ES-I3 (cell line): ENCODE measurements around the gene ASB3.

Source experiments
- H3K36me3 ChIP-seq: 2 replicates; pipeline ENCODE4 v1.6.1; 2013; ENCODE audit warnings: mild to moderate bottlenecking, low read length, control low read depth, moderate library complexity; ENCODE audit not compliant: insufficient read depth
- H3K4me1 ChIP-seq: 2 replicates; pipeline ENCODE4 v1.6.1; 2013; ENCODE audit warnings: mild to moderate bottlenecking, control low read depth, low read length; ENCODE audit not compliant: insufficient read depth
- H3K9ac ChIP-seq: 2 replicates; pipeline ENCODE4 v1.6.1; 2013; ENCODE audit warnings: low read depth, mild to moderate bottlenecking, low read length, moderate library complexity
- H3K9me3 ChIP-seq: 2 replicates; pipeline ENCODE4 v1.6.1; 2013; ENCODE audit warnings: mild to moderate bottlenecking, low read length, moderate library complexity; ENCODE audit not compliant: control insufficient read depth, insufficient read depth

The ASB3 gene

DNA sequence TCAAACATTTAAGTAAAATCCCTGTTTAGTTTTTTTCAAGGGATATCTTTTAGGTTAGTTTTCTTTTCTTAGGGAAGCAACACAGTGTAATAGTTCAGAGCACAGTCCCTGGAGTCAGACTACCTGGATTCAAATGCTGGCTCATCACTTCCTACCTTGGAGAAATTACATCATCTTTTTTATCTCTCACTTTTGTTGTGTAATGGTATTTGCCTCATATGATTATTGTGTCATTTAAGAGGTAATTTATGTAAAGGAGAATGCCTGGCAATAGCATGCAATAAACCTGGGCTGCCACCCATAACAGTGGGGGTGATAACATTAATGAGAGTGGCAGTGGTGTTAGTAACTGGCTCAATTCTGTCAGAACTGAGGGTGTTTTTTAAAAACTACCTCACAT lies 26.4 kb upstream of the ASB3 start:
- Histone ChIP-seq H3K9me3 (no peaks in the 10 kb centered on the region), H3K9ac (no peak overlapping the region), H3K4me1 (no peaks in the 10 kb centered on the region), H3K36me3 (peaks cover 4% of the 10 kb centered on the region)

DNA sequence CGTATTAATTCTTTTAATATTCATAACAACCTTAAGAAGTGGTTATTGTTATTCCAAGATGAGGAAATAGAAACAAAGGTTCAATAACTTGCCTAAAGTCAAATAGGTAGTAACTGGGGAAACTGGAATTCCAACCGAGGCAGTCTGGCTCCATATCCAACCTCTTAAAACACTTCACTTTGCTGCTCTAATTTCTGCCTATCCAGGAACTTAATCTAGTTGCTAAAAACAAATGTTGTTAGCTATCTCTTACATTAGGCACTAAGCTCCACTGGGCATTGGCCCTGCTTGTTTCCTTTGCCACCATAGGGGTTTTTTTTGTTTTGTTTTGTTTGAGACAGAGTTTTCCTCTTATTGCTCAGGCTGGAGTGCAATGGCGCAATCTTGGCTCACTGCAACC lies 24.8 kb upstream of the ASB3 start:
- Histone ChIP-seq H3K4me1 (no peaks in the 10 kb centered on the region), H3K36me3 (peaks cover 5% of the 10 kb centered on the region)

DNA sequence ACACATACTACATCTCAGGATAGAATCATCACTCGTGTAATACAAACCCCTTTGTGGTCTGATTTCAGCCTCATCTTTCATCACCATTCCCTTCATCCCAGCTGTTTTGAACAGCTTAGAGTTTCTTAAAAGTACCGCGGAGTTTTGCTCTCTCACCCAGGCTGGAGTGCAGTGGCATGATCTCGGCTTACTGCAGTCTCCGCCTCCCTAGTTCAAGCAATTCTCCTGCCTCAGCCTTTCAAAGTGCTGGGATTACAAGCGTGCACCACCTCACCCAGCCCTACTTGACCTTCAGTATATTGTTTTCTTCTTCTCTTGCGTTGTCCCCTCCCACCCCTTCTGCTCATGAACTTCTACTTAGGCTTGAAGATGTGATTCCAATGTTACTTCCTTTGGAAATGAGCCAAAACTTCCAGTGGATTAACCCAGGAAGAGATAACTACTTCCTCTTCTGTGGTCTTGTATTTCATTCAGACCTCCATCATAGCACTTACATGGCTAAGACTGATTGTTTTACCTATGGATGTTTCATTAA lies 15.9 kb upstream of the ASB3 start:
- Histone ChIP-seq H3K9ac (no peak overlapping the region), H3K36me3 (peaks cover 2% of the 10 kb centered on the region), H3K4me1 (no peaks in the 10 kb centered on the region), H3K9me3 (no peaks in the 10 kb centered on the region)

More for the DNA sequence above, 24.8 kb upstream of the ASB3 start:
- Histone ChIP-seq H3K9me3 (no peaks in the 10 kb centered on the region), H3K9ac (no peak overlapping the region)

DNA sequence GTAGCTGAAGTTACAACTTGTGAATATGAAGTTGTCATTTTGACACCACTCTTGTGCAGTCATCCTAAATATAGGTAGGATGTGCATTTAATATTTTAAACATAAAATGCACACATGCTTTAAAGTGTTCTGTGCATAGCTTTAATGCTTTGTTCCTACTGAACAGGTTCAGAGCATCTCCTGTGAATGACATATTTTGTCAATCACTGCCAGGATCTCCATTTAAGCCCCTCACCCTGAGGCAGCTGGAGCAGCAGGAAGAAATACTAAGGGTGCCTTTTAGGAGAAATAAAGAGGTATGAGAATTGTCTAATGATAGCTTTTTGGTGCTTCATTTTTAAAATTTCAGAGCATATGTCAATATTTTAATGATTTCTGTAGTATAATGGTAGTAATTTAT lies 14.8 kb upstream of the ASB3 start:
- Histone ChIP-seq H3K36me3 (peaks cover 2% of the 10 kb centered on the region), H3K9me3 (no peaks in the 10 kb centered on the region), H3K9ac (no peak overlapping the region), H3K4me1 (no peaks in the 10 kb centered on the region)

DNA sequence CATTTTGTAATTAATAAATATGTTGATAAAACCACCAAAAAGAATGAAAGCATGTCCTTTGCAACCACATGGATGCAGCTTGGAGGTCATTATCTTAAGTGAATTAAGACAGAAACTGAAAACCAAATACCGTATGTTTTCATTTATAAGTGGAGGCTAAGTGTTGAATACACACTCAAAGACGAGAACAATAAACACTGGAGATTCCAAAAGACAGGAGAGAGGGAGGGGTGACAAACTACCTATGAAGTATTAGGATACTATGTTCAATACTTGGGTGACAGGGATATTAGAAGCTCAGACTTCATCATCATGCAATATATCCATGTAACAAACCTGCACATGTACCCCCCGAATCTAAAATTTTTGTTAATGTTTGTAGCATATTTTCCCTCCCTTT lies 7.1 kb upstream of the ASB3 start:
- H3K9me3 ChIP-seq: no peaks in the 10 kb centered on the region
- no peaks in the 10 kb centered on the region for H3K36me3 ChIP-seq
- H3K4me1 ChIP-seq: no peaks in the 10 kb centered on the region
- no peak overlapping the region for H3K9ac ChIP-seq

DNA sequence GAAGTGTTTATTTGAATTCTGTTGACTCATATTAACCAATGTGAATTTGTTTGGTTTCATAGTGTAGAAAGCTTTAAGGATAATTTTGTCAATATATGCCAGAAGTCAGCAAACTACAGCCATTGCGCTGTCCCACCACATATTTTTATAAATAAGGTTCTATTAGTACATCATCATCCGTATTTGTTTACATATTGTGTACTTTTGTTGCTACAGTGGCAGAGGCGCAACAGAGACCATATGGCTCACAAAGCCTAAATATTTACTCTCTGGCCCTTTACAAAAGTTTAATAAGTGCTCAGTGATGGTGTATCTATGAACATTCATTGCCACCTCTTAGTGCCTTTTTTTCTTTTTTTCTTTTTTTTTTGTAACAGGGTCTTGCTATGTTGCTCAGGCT lies 6.5 kb upstream of the ASB3 start:
- no peaks in the 10 kb centered on the region for H3K36me3 ChIP-seq
- H3K9me3 ChIP-seq: no peaks in the 10 kb centered on the region
- no peaks in the 10 kb centered on the region for H3K4me1 ChIP-seq
- H3K9ac ChIP-seq: no peak overlapping the region

DNA sequence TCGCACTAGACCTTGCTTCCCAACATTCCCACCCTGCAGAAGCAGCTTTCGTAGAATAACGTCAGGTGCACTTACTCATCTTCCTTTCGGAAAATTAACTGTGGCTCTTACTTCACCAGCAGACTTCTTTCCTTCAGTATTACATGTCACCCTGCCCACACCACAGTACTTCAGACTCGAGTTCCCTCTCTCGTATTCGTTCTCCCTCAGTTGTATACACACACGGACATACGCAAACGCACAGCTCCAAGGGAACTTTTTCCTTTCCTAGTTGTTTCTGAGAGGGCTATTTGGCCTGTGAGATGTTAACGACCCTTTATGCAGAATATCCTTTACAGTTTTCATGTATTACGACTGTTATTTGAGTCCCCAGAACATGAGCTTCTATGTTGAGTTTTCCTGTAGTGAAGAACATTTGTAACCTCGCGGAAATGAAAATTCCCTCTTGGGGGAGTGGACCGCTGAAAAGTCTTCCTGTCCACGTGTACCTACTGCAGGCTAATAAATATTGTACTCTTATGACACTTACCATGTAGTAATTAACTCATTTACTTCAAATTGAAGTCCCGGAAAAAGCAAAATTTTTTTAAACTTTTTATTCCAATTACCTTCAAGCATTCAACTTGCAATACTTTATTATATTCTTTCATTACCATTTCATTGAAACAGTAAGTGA lies 999 bp upstream of the ASB3 start:
- Histone ChIP-seq H3K36me3 (no peaks in the 10 kb centered on the region), H3K9ac (peak overlapping the region; percentile 99), H3K4me1 (peaks cover 12% of the 10 kb centered on the region), H3K9me3 (no peaks in the 10 kb centered on the region)

DNA sequence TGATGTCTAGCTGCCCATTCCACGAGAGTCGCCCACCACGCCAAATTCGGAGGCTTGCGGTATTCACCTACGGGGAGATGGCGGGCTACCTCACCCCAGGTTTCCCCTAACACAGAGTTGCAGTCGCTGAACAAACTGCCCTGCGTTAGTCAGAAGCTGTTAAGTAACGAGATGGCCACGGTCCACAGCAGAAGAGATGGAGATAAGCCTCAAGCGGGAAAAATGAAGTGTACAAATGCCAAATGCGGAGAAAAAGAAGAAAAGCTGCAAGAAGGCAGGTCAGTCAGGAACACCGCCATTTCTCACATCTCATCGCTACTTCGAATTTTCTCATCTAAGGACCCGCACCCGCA lies 425 bp downstream of the ASB3 start:
- H3K9ac ChIP-seq: peak overlapping the region; percentile 99
- H3K36me3 ChIP-seq: no peaks in the 10 kb centered on the region
- no peaks in the 10 kb centered on the region for H3K9me3 ChIP-seq
- H3K4me1 ChIP-seq: peaks cover 18% of the 10 kb centered on the region

DNA sequence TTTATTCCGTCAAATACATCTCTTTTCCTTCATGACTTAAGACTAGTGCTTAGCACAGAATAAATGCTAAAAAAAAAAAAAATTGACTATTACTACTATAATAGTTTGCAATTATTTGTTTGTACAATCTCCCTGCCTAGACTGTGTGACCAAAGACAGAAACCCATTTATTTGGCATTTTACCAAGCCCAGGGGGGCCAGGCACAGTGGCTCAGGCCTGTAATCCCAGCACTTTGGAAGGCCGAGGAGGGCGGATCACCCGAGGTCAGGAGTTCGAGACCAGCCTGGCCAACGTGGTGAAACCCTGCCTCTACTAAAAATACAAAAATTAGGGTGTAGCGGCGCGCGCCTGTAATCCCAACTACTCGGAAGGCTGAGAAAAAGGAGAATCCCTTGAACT lies 1.4 kb downstream of the ASB3 start:
- Histone ChIP-seq H3K9me3 (no peaks in the 10 kb centered on the region), H3K9ac (peak overlapping the region; percentile 99), H3K4me1 (peaks cover 18% of the 10 kb centered on the region), H3K36me3 (no peaks in the 10 kb centered on the region)

DNA sequence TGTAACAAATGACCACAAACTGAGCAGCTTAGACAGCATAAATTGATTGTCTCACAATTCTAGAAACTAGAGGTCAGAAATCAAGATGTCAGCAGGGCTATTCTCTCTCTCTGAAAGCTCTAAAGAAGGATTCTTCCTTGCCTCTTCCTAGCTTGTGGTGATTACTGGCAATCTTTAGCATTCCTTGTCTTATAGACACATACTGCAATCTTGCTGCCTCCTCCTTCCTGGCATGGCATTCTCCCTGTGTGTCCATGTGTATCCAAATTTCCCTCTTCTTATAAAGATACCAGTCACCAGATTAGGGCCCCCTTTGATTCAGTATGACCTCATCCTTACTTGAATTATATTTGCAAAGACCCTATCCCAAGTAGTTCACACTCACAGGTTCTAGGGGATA lies 2.3 kb downstream of the ASB3 start:
- Histone ChIP-seq H3K36me3 (no peaks in the 10 kb centered on the region), H3K4me1 (peaks cover 18% of the 10 kb centered on the region), H3K9me3 (no peaks in the 10 kb centered on the region), H3K9ac (no peak overlapping the region)

DNA sequence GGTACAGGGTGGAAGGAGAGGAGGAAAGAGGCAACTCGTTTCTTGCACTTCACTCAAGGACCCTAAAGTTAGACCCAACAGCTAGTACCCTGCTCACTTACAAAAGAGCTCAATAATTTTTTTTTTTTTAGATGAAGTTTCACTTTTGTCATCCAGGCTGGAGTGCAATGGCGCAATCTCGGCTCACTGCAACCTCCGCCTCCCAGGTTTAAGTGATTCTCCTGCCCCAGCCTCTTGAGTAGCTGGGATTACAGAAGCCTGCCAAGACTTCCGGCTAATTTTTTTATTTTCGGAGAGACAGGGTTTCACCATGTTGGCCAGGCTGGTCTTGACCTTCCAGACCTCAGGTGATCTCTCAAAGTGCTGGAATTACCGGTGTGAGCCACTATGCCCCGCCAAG lies 4.1 kb downstream of the ASB3 start:
- H3K9ac ChIP-seq: no peak overlapping the region

DNA sequence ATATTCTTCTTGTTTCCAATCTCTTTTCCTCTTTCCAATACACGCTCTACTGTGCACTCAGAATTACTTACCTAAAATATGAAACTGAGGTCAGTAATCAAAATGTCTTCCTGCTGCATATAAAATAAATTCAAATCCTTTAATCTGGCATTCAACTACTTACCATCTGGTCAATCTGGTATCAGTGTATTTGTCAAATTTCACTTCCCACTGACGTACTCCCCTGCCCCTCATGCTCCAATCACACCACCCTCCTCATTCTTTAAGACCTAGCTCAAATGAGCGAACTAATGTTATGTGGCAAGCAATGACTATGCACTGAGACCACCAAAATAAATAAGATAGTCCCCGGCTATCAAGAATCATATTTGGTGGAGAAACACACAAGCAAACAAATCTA lies 6.7 kb downstream of the ASB3 start:
- Histone ChIP-seq H3K36me3 (no peaks in the 10 kb centered on the region), H3K9me3 (no peaks in the 10 kb centered on the region), H3K9ac (no peak overlapping the region), H3K4me1 (peaks cover 18% of the 10 kb centered on the region)

More for the DNA sequence above, 4.1 kb downstream of the ASB3 start:
- H3K9me3 ChIP-seq: no peaks in the 10 kb centered on the region
- H3K4me1 ChIP-seq: peaks cover 18% of the 10 kb centered on the region
- H3K36me3 ChIP-seq: no peaks in the 10 kb centered on the region

DNA sequence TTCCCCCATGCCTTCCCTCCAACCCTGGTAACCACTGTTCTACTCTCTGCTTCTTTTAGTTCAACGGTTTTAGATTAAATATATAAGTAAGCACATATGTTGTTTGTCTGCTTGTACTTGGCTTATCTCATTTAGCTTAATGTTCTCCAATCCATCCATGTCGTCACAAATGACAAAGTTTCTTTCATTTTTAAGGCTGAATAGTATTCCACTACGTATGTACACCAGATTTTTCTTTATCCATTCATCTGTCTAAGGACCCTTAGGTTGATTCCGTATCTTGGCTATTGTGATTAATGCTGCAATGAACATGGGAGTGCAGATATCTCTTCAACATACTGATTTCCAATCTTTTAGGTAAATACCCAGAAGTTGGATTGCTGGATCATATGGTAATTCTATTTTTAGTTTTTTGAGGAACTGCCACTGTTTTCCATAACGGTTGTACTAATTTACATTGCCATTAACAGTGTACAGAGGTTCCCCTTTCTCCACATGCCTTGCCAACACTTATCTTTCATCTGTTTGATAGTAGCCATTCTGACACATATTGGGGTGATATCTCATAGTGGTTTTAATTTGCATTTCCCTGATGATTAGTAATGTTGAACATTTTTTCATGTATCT lies 8.1 kb downstream of the ASB3 start:
- Histone ChIP-seq H3K9ac (no peak overlapping the region), H3K9me3 (no peaks in the 10 kb centered on the region), H3K4me1 (peaks cover 8% of the 10 kb centered on the region; the same call in 1 of the 2 replicates), H3K36me3 (no peaks in the 10 kb centered on the region)

DNA sequence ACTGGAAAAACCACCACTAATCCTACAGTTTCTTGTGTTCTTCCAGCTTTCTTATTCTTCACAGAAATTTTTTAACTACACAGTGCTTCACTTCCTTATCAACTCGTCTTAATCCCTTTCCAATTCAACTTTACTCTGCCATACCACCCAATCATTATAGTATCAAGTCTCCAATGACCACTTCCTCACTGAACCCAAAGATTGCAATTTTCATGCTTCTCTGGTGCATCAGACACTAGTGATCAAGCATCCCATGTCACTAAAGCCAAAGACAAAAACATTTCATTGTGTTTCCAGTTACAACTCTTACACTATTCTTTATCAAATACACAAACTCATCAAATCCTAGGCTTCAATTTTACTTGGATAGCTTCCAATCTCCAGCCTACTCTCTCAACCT lies 9.6 kb downstream of the ASB3 start:
- H3K4me1 ChIP-seq: 0 out of 2 replicates have a peak, but pooled peaks cover 1% of the 10 kb centered on the region
- no peak overlapping the region for H3K9ac ChIP-seq
- no peaks in the 10 kb centered on the region for H3K9me3 ChIP-seq
- no peaks in the 10 kb centered on the region for H3K36me3 ChIP-seq

DNA sequence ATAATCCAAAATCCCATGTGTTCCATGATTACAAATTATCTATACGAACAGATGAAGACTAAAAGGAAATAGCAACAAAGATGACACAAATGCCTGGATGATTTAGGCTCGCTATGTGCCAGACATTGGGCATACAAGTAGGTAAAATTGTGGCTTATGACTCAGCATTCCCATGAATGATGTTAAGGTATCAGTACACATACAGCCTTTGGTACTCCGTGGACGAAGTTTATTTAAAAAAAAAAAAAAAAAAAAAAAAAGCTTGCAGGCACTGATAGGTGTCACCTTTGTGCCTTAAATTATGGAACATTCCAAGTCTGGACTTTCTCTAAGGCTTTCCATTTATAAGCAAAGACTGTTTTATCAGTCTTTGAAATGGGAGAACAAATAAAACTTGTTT lies 16.5 kb downstream of the ASB3 start:
- H3K9me3 ChIP-seq: no peaks in the 10 kb centered on the region
- no peak overlapping the region for H3K9ac ChIP-seq
- H3K36me3 ChIP-seq: no peaks in the 10 kb centered on the region
- peaks cover 4% of the 10 kb centered on the region; the same call in 1 of the 2 replicates for H3K4me1 ChIP-seq
